Calu3 (cell line): ENCODE measurements around the gene RNF17. TPM values are rescaled to one million over a fixed set of nuclear protein-coding genes. Genes with fewer than 3 reads are reported as not detected.
A peak's percentile ranks its signal among the peaks of the same experiment; 100 is the strongest.

Experiments used
- BruUV-seq: library from RNA; stranded (reverse); fragments of 400-500 nt; replicated peaks from 2 replicates; lab custom pipeline; 2021; lab: Mats Ljungman, UMichigan
- CTCF ChIA-PET: fragments of 300-600 bp; sonication (Branson Sonifier 250); formaldehyde crosslinking; loops from one replicate; lab custom pipeline; 2022; ENCODE audit warnings: antibody characterized with exemption; lab: Charles Lee
- DNase-seq: peaks from one replicate; pipeline ENCODE4 v3.0.0; 2022
- H3K27ac Mint-ChIP-seq: one replicate; pipeline ENCODE4 v1.8.0; 2022; ENCODE audit warnings: mixed read lengths; ENCODE audit not compliant: unreplicated experiment
- H3K27me3 Mint-ChIP-seq: one replicate; pipeline ENCODE4 v1.8.0; 2022; ENCODE audit warnings: mixed read lengths; ENCODE audit not compliant: unreplicated experiment
- H3K36me3 Mint-ChIP-seq: one replicate; pipeline ENCODE4 v1.8.0; 2022; ENCODE audit warnings: mild to moderate bottlenecking, moderate library complexity, mixed read lengths; ENCODE audit not compliant: insufficient read depth, unreplicated experiment
- H3K4me1 Mint-ChIP-seq: one replicate; pipeline ENCODE4 v1.8.0; 2022; ENCODE audit warnings: mild to moderate bottlenecking, low read depth, mixed read lengths; ENCODE audit not compliant: unreplicated experiment
- H3K4me3 Mint-ChIP-seq: one replicate; pipeline ENCODE4 v1.8.0; 2022; ENCODE audit warnings: mild to moderate bottlenecking, low read depth, moderate library complexity, mixed read lengths; ENCODE audit not compliant: unreplicated experiment
- H3K9me3 Mint-ChIP-seq: one replicate; pipeline ENCODE4 v1.8.0; 2022; ENCODE audit warnings: low read depth, mixed read lengths; ENCODE audit not compliant: unreplicated experiment
- intact Hi-C: fragments of 100-400 bp; cut with micrococcal nuclease; formaldehyde crosslinking; loops from one replicate; pipeline ENCODE4 v1.10.0; 2022; ENCODE audit not compliant: unreplicated experiment
- total RNA-seq: library from RNA; stranded (reverse); gene quantifications from 2 replicates; pipeline ENCODE4 v1.2.3, GENCODE V29; 2022
- TF ChIP-seq, protein P1 (sequence below): fragments of 200-600 bp; IDR thresholded peaks from one replicate; pipeline ENCODE4 v1.8.0; 2022; ENCODE audit warnings: antibody characterized with exemption; ENCODE audit not compliant: unreplicated experiment

Gene RNF17
- total RNA-seq, 1 experiment from 2014 or later: not detected

DNA sequence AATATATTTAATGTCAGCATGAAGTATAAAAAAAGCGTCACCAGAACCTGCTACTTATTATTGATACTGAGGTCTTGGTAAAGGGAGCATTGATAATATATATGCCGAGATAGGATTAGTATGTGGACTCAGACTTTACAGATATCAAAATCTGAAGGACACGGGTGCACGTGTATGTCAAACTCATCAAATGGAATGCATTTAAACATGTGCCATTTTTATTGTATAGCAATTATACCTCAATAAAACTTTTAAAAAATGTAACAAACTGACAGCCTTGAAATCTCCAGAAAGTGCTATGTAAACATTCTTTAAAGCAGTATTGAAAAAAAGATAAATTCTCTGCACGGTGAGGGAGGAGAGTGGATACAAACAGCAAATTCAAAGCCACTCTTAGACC is 157.9 kb downstream of the RNF17 start:
- Mint-ChIP-seq H3K27me3 (no peaks in the 10 kb centered on the region), H3K27ac (no peak overlapping the region), H3K9me3 (no peaks in the 10 kb centered on the region), H3K36me3 (peaks cover 15% of the 10 kb centered on the region), H3K4me1 (peaks cover 6% of the 10 kb centered on the region), H3K4me3 (peak overlapping the region; percentile 89)
- no TSS peak for BruUV-seq
- intact Hi-C loops: no loop called here
- DNase-seq: no peak
- CTCF ChIA-PET: no interaction called here
- TF ChIP-seq, protein P1, sequence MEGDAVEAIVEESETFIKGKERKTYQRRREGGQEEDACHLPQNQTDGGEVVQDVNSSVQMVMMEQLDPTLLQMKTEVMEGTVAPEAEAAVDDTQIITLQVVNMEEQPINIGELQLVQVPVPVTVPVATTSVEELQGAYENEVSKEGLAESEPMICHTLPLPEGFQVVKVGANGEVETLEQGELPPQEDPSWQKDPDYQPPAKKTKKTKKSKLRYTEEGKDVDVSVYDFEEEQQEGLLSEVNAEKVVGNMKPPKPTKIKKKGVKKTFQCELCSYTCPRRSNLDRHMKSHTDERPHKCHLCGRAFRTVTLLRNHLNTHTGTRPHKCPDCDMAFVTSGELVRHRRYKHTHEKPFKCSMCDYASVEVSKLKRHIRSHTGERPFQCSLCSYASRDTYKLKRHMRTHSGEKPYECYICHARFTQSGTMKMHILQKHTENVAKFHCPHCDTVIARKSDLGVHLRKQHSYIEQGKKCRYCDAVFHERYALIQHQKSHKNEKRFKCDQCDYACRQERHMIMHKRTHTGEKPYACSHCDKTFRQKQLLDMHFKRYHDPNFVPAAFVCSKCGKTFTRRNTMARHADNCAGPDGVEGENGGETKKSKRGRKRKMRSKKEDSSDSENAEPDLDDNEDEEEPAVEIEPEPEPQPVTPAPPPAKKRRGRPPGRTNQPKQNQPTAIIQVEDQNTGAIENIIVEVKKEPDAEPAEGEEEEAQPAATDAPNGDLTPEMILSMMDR: no peak

DNA sequence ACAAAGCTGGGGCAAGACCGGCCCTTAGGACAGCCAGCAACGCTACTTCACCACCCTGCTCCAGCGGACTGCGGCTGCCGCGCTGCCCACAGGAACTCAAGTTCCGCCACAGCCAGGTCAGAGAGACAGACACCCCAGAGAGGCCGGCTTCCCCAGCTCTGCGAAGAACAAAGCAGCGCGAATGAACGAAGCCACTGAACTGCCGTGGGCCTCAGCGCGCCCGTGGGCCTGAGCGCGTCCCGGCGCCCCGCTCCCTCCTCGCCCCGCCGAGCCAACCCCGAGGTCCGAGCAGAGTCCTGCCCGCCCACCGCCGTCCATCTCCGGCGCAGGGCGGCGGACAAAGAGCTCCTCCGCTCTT is 158.4 kb downstream of the RNF17 start:
- intact Hi-C loops: no loop called here
- CTCF ChIA-PET: no interaction called here
- Mint-ChIP-seq H3K27me3 (no peaks in the 10 kb centered on the region), H3K9me3 (no peaks in the 10 kb centered on the region), H3K36me3 (peaks cover 15% of the 10 kb centered on the region), H3K4me3 (peak overlapping the region; percentile 89), H3K27ac (peak overlapping the region; percentile 96), H3K4me1 (peaks cover 6% of the 10 kb centered on the region)
- TF ChIP-seq, protein P1: no peak
- BruUV-seq: TSS peak; percentile 66
- DNase-seq: peak; percentile 1

DNA sequence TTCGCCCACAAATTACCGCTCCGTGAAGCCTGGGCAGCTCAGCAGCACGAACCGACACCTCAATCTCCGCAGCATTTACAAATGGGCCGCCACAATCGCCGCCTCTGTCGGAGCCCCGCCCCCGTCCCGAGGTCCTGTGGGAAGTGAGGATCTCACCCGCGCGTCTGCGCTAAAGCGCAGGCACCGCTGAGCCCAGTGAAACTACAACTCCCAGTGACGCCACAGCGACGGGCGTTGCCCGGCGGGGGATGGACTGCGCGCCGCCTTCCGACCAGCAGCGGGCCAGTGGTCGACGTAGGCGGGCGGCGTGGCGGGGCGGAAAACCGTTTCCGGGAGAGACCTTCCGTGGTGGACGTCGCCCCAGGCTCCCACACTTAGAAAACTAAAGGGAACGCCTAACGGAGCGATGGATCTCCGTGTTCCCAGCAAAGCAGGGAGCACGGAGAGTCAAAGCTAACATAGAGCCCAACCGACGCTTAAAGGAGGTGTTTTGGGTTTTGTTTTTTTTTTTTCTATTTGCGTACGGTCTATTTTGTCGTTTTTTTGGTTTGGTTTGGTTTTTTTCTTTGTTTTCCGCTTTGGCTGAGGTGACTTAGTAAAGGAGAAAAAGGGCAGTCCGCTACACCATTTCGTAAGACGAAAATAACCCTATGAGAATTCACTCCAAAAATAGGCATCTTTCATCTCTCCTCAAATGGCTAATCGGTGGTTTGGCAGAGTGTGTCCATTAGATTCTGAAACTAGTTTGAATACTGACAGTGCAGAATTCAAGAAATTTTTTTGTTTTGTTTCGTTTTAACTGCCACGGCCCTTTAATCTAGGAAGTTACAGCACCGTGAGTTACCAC is 159.0 kb downstream of the RNF17 start:
- H3K27ac Mint-ChIP-seq: peak overlapping the region; percentile 96
- H3K36me3 Mint-ChIP-seq: peaks cover 15% of the 10 kb centered on the region
- no peaks in the 10 kb centered on the region for H3K9me3 Mint-ChIP-seq
- H3K27me3 Mint-ChIP-seq: no peaks in the 10 kb centered on the region
- DNase-seq: peak; percentile 92
- TSS peak; percentile 99 for BruUV-seq
- TF ChIP-seq, protein P1: no peak
- intact Hi-C loops: no loop called here
- CTCF ChIA-PET: no interaction called here
- peaks cover 6% of the 10 kb centered on the region for H3K4me1 Mint-ChIP-seq
- H3K4me3 Mint-ChIP-seq: peak overlapping the region; percentile 89

DNA sequence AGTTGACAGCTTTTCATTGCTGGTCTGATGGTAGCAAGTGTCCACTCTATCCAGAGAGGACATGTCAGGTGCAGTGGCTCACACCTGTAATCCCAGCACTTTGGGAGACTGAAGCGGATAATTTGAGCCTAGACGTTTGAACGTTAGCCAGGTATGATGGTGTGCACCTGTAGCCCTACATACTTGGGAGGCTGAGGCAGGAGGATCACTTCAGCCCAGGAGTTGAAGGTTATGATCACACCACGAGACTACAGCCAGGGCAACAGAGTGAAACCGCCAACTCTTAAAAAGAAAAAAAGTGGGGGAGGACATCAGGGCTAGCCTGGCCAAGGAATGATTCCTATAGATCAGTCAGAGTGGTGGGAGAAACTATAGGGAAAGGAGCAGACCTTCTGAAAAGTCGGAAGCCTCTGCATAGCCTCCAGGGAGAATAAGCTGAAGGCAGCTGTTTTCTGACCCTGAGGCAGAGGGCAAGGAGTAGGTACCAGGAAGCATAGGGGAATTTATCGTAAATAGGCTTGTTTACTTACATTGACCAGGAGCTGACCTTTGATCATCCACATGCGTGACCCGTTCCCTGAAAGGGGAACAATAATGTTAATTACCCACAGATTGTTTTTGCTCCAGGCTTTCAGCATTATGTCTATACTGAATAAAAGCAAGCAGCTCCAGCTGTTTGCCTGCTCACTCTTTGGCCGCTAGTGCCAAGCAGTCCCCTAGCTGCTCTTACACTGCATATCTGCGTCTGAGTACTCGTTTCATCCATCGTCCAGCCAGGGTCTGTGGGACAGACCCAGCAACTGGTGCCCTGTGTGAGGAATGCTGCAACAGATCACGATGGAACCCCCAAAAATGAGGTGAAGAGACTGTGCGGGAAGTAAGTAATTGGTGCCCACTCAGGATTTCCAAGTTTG is 161.6 kb downstream of the RNF17 start:
- DNase-seq: no peak
- CTCF ChIA-PET: no interaction called here
- H3K27me3 Mint-ChIP-seq: no peaks in the 10 kb centered on the region
- peaks cover 15% of the 10 kb centered on the region for H3K36me3 Mint-ChIP-seq
- intact Hi-C loops: no loop called here
- no peak overlapping the region for H3K4me3 Mint-ChIP-seq
- TF ChIP-seq, protein P1: no peak
- no TSS peak for BruUV-seq
- no peaks in the 10 kb centered on the region for H3K4me1 Mint-ChIP-seq
- no peak overlapping the region for H3K27ac Mint-ChIP-seq
- H3K9me3 Mint-ChIP-seq: no peaks in the 10 kb centered on the region
